ENCODE measurements around the gene KRTAP29-1. TPM values are rescaled to one million over a fixed set of nuclear protein-coding genes. Genes with fewer than 3 reads are reported as not detected.

The KRTAP29-1 gene
- total RNA-seq, 1 experiment from 2014 or later: not detected

- CTCF ChIA-PET: no interaction called here
- Mint-ChIP-seq H3K36me3 (no peaks in the 10 kb centered on the region), H3K27me3 (ENCODE audit: low read depth) (no peaks in the 10 kb centered on the region; the same call in 1 of the 2 replicates), H3K4me3 (no peak overlapping the region), H3K27ac (no peak overlapping the region), H3K4me1 (no peaks in the 10 kb centered on the region), H3K9me3 (no peaks in the 10 kb centered on the region)
- no peak for DNase-seq (ENCODE audit: low spot score)
- POLR2A ChIA-PET: no interaction called here
- TF ChIP-seq HMGA2 (CRISPR knock-in tag; IDR thresholded peaks at IDR 0.05) (no peak), TP53 (CRISPR knock-in tag; IDR thresholded peaks at IDR 0.05) (no peak), GRHL2 (CRISPR knock-in tag; IDR thresholded peaks at IDR 0.05; ENCODE audit: insufficient replicate concordance, severe bottlenecking) (no peak), RELA (CRISPR knock-in tag; IDR thresholded peaks at IDR 0.05; ENCODE audit: borderline replicate concordance) (no peak), ZNF416 (CRISPR knock-in tag; IDR thresholded peaks at IDR 0.05) (no peak), SMAD4 (CRISPR knock-in tag; IDR thresholded peaks at IDR 0.05) (no peak), CTCF (IDR thresholded peaks at IDR 0.05) (no peak), HMGXB4 (CRISPR knock-in tag; IDR thresholded peaks at IDR 0.05) (no peak), TEAD1 (CRISPR knock-in tag; IDR thresholded peaks at IDR 0.05) (no peak), ZBTB43 (CRISPR knock-in tag; IDR thresholded peaks at IDR 0.05) (no peak), GABPB1 (CRISPR knock-in tag; IDR thresholded peaks at IDR 0.05) (no peak)
- TF ChIP-seq, protein P1, sequence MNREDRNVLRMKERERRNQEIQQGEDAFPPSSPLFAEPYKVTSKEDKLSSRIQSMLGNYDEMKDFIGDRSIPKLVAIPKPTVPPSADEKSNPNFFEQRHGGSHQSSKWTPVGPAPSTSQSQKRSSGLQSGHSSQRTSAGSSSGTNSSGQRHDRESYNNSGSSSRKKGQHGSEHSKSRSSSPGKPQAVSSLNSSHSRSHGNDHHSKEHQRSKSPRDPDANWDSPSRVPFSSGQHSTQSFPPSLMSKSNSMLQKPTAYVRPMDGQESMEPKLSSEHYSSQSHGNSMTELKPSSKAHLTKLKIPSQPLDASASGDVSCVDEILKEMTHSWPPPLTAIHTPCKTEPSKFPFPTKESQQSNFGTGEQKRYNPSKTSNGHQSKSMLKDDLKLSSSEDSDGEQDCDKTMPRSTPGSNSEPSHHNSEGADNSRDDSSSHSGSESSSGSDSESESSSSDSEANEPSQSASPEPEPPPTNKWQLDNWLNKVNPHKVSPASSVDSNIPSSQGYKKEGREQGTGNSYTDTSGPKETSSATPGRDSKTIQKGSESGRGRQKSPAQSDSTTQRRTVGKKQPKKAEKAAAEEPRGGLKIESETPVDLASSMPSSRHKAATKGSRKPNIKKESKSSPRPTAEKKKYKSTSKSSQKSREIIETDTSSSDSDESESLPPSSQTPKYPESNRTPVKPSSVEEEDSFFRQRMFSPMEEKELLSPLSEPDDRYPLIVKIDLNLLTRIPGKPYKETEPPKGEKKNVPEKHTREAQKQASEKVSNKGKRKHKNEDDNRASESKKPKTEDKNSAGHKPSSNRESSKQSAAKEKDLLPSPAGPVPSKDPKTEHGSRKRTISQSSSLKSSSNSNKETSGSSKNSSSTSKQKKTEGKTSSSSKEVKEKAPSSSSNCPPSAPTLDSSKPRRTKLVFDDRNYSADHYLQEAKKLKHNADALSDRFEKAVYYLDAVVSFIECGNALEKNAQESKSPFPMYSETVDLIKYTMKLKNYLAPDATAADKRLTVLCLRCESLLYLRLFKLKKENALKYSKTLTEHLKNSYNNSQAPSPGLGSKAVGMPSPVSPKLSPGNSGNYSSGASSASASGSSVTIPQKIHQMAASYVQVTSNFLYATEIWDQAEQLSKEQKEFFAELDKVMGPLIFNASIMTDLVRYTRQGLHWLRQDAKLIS (CRISPR knock-in tag; IDR thresholded peaks at IDR 0.05; ENCODE audit: borderline replicate concordance): no peak
- TF ChIP-seq, protein P2, sequence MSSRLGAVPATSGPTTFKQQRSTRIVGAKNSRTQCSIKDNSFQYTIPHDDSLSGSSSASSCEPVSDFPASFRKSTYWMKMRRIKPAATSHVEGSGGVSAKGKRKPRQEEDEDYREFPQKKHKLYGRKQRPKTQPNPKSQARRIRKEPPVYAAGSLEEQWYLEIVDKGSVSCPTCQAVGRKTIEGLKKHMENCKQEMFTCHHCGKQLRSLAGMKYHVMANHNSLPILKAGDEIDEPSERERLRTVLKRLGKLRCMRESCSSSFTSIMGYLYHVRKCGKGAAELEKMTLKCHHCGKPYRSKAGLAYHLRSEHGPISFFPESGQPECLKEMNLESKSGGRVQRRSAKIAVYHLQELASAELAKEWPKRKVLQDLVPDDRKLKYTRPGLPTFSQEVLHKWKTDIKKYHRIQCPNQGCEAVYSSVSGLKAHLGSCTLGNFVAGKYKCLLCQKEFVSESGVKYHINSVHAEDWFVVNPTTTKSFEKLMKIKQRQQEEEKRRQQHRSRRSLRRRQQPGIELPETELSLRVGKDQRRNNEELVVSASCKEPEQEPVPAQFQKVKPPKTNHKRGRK (CRISPR knock-in tag; IDR thresholded peaks at IDR 0.05; ENCODE audit: borderline replicate concordance): no peak
- ATAC-seq: no peak
These were observed 44.2 kb downstream of the KRTAP29-1 start for GRCh38 chr17:41258406-41258805.

- H3K36me3 Mint-ChIP-seq: no peaks in the 10 kb centered on the region
- H3K4me3 Mint-ChIP-seq: no peak overlapping the region
- ChIA-PET POLR2A (no interaction called here), CTCF (no interaction called here)
- no peaks in the 10 kb centered on the region for H3K9me3 Mint-ChIP-seq
- no peaks in the 10 kb centered on the region; the same call in 1 of the 2 replicates for H3K27me3 Mint-ChIP-seq (ENCODE audit: low read depth)
- no peak for DNase-seq (ENCODE audit: low spot score)
- H3K4me1 Mint-ChIP-seq: no peaks in the 10 kb centered on the region
- H3K27ac Mint-ChIP-seq: no peak overlapping the region
- no peak for ATAC-seq
- TF ChIP-seq ZNF416 (CRISPR knock-in tag; IDR thresholded peaks at IDR 0.05): no peak
- no peak for TF ChIP-seq RELA (CRISPR knock-in tag; IDR thresholded peaks at IDR 0.05; ENCODE audit: borderline replicate concordance)
- TF ChIP-seq ATF2 (CRISPR knock-in tag; IDR thresholded peaks at IDR 0.05; ENCODE audit: borderline replicate concordance, low read depth): no peak
- TF ChIP-seq RORB (CRISPR knock-in tag; IDR thresholded peaks at IDR 0.05): no peak
- TF ChIP-seq, protein P1 (CRISPR knock-in tag; IDR thresholded peaks at IDR 0.05; ENCODE audit: borderline replicate concordance): no peak
- TF ChIP-seq ZNF281 (CRISPR knock-in tag; IDR thresholded peaks at IDR 0.05): no peak
These were observed 46.4 kb downstream of the KRTAP29-1 start for GRCh38 chr17:41256291-41256685.

Data from WTC11 (cell line).